Right lung (tissue), 5 donors: ENCODE results near the gene UACA. TPM values are rescaled to one million over a fixed set of nuclear protein-coding genes. Genes with fewer than 3 reads are reported as not detected.
"Not testable (repeated sequence)": the region's sequence is repeated elsewhere in the genome, so short reads cannot be mapped to it uniquely, and the experiment has no call there.

Experiments used
- DNase-seq, 2 donors: peaks; one replicate each; pipeline ENCODE4 v3.0.0-alpha.2; 2013
- polyA plus RNA-seq, 5 donors: library from polyadenylated mRNA; unstranded; fragments of 120-200 nt; gene quantifications; one replicate each; pipeline versions ENCODE4 v1.2.1 to v1.2.3, GENCODE V29; 2013; ENCODE audit warnings: inconsistent platforms in 1 of 5, low replicate concordance in 1 of 5; ENCODE audit not compliant: insufficient read length in 5 of 5, insufficient read depth in 1 of 5

The UACA gene
- polyA plus RNA-seq, 5 donors: 70.2 to 140 (median 126) TPM

DNA sequence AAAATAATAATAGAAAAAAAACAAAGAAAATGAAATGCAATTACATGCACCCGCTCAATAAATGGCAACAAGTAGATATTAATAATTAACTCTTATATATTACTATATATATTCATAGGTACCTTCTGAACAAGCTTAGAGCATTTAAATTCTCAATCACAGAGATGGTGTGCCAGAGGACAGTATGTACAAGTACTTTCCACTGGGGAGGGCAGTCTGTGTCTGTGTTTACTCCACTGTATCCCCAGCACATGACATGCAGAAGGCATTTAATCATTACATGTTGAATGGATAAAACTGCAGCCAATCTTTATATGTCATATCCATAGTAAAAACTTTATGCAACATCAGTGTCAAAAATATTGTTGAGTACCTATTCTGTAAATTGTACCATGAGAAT, 97.8 kb downstream of the UACA start:
- no peak for DNase-seq

DNA sequence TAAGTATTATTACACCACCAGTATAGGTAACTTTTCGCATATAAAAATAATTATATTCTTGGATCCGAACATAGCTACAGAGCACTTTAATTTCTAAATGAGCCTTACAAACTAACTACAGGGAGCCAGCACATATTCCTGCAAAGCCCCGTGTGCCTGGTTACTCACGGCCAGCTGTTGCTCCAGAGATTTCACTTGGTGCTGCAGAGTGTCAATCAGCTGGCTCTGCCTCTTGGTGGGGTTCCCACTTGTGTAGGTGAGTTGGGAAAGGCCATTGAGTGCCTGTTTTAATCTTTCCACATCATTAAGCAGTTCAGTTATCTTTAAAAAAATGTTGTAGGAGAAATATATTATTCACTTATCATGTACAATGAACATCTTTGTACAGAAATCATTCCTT, 98.9 kb downstream of the UACA start:
- DNase-seq: no peak

DNA sequence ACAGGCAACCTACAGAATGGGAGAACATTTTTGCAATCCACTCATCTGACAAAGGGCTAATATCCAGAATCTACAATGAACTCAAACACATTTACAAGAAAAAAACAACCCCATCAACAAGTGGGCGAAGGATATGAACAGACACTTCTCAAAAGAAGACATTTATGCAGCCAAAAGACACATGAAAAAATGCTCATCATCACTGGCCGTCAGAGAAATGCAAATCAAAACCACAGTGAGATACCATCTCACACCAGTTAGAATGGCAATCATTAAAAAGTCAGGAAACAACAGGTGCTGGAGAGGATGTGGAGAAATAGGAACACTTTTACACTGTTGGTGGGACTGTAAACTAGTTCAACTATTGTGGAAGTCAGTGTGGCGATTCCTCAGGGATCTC, 100.3 kb downstream of the UACA start:
- not testable (repeated sequence) for DNase-seq

DNA sequence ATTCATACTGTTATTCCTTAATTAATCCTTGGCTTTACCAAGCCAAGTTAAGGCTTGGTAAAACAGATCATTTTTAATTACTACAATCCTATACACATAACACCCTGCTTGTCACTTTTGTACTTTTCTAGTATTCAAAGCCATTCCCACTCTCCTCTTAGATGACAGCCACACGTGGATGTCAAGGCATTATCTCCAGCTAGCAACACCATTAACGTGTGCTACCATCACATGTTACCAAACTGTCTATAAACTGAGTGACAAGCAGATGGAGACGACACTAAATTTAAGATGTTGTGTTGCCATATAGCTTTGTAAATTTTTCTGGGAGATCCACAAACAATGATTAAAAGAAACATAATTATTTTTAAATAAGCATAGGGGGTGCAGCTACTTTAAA, 103.7 kb downstream of the UACA start:
- no peak for DNase-seq

DNA sequence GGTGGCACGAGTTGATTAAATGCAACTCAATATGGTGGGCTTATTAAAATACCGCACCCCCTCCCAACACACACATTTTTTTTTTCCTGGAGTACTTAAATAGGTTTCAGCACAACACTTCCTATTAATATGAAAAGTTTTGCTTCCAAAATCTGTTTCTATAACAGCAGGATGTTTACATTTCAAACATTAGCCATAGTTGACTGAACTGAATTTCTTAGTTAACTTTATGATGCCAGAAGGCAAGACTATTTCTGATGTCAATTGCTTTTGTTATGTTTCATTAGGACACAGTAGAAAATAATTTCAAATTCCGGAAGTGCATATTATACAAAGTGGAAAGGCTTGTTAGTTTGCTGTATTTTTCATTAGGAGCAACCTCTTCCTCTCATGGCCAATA, 104.7 kb downstream of the UACA start:
- DNase-seq: peak; percentile 39 to 49

DNA sequence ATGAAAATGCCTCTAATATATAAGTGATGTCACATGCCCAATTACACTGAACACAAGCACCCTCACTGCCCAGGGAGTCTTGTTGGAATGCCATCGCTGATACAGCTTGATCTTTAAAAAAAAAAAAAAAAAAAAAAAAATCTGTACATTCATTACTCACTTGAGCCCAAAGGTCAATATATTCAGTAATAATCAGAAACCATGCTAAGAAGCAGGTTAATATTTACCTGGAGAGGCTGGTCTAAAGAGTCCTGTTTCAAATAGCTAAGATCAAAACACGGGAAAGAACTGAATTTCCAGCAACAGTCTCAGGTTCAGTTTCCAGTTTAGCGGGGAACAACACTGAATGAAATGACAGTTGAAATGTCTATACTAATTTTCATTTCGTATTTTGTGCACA, 109.9 kb downstream of the UACA start:
- DNase-seq: no peak

DNA sequence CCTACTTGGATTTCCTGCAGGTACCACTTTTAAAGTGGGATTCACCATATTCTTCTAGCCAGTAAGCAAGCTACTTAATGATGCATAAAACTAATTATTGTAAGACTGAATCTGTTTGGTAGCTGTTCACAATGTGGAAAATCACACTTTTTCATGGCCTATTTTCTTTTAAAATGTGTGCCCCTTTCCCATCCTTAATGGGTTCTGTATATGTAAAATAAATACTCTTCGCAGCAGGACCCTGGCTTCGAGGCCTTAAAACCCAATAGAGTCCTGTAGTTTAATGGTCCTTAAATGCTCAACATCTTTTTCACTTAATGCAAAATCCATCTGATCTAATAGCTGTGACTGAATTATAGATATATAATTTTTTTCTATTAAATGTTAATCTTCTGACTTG, 111.0 kb downstream of the UACA start:
- DNase-seq: no peak

DNA sequence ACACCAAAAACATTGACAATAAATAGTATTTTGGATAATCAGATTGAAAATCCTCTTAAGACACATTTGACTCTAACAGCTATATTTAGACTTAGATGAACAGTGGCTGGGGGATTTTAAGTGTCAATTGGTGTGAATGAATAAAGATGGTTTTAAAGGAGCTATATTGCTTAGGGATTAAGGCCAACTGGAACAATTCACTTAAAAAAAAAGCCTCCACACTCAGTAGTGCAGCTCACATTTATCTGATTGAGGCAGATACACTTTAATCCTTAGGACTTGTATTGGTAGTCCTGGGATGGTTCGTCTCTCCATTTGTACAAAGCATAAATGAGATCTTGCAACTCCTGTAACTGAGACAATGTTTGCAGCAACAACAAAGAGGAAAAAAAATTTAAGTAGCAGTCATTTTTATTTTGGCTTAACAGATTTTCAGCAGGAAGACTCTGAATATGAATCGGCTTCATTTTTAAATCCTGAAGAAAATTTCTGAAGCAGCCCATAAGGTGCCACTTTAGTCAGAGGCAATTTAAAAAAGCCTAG, 112.0 kb downstream of the UACA start:
- DNase-seq: no peak

DNA sequence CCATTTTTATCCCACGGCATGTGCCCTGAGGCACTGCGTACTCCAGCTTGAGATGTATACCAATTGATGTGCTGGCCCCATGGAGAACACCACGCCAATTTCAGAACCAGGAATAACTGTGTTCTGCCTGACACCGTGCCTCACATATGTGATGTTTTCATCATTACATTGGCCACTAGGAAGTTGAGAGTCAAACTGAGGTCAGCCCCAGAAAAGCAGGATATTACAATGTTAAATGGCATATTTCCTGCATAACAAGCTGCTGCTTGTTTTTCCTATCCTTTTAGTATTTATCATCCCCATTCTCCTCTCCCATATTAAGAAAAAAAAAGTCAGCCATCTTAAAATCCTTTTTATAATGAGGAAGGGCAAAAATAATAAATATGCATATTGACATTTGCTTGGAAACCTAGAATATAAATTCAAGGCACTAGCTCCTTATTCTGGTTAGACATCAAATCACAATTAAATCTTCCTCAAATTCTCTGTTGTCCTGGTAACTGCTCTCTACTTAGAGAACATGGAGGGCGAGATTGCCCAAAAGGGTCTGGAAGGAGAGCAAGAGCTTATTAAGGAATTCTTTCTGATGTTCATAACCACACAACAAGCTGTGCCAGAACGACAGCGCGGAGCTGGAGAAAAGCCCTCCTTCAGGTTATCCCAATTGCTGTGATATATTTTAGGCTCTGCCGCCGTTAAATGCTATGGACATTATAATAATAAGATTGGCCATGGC, 112.6 kb downstream of the UACA start:
- DNase-seq: no peak

DNA sequence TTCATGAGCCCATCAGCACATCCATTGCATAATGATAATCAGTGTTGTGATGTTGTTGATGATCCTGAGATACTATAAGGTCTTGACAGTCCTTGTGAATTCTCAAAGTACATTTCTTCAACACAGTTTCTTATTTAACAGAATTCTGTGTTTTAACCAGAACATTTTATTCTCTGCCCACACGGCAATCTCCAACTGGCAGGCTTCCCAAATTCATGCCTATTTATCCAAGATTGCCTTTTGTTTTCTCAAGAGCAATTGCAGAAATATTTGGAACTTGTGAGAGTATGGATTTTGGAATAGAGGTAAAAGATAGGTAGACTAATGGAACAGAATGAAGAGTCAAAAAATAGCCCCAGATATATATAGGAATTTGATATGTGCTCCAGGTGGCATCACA, 116.0 kb downstream of the UACA start:
- no peak for DNase-seq

DNA sequence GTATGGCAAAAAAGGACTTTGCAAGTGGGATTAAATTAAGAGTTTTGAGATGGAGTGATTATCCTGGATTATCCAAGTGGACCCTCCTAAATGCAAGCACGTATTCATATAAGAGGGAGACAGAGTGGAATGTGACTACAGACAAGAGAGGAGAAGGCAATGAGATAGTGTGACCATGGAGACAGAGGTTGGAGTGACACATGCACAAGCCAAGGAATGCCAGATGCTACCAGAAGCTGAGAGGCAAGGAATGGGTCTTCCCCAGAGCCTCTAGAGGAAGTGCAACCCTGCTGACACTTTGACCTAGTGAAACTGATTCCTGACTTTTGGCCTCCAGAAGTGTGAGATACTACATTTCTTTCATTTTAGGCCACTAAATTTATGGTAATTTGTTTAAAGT, 117.2 kb downstream of the UACA start:
- DNase-seq: no peak

DNA sequence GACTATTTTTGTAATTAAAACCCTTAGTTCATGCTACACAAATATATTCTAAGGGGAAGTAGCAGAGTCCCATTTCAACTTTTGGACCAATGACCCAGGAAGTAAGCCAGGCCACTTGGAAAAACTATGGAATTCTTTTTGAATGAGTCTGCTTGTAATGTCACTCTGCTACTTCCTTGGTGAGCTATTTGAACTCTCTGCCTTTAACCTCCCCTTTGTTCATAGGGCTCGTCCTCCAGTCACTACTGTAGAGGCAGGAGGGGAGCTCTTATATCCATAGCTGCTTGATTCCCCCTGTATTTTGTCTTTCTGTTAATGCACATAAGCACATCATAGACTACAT, 119.6 kb downstream of the UACA start:
- DNase-seq: no peak

DNA sequence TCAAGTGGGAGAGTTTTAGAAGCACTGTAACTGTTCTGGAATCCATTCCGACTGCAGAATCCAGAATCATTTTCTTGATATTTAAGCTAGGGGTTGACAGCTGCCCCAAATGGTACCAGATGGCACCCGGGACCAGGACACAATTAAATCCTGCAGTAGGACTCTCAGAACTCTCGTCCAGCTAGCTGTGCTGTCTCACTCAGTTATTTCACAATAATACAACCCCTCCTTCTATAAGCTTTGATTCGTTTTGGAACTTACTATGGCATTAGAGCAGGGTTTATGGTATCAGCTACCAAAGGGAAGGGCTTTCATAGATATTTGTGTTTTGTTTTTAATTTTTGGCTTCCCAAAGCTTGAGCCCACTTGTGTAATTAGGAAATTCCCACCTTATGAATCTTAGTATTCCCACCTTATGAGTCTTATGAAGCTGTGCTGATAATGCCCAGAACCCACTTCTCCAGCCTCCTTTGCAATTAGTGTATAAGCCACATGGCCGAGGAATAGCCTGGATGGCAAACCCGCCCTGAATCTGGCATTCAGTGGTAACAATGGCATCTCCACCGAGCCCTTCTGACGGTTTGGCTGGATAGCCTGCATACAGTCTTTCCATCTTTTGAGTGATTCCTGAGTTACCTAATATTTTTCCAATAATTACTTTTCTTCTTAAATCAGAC, 120.1 kb downstream of the UACA start:
- DNase-seq: no peak

DNA sequence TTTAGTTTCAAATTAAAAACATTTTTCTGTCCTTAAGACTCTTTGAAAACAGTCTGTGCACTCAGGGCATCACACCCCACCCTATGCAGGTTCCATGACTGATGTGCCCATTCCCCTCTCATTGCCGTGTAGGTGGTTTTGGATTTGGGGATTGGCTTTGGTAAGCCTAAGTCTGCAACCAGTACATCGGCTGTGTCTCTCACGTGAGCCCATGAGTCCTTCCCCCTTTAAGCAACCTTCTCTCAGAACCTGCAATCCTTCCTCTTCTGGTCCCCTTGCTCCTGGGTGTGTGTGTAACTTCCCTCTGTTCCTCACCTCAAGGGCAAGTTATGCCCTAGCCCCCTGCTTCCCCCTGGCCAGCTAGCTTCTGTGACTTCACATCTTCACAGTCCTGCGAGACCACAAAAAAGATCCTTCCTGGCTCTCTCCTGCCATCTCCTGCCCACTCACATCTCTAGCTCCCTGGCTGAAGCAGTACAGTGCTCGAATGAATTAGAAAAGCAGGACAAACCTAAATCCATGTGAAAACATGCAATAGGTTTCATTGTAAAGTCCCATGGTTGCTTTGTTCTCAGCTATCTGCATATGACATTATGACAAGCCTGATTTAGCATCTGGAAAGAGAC, 126.7 kb downstream of the UACA start:
- DNase-seq: peak; percentile 37 to 49

DNA sequence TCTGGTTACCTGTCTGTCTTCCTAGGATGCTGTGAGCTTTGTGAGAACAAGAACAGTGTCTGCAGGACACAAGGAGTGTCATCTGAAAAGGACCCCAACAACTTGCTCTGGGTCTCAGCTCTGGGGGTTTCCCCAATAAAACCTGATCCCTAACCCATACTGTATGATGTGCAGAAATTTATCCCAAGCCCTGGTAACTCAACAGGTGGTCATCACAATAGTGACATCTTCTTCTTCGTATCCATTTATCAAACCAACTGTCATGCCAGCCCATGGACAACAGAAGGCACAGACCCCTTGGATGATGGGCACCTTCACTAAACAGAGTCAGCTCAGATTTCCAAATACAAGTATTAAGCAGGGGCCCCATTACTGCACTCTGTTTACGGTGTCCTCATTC, 127.5 kb downstream of the UACA start:
- DNase-seq: no peak

DNA sequence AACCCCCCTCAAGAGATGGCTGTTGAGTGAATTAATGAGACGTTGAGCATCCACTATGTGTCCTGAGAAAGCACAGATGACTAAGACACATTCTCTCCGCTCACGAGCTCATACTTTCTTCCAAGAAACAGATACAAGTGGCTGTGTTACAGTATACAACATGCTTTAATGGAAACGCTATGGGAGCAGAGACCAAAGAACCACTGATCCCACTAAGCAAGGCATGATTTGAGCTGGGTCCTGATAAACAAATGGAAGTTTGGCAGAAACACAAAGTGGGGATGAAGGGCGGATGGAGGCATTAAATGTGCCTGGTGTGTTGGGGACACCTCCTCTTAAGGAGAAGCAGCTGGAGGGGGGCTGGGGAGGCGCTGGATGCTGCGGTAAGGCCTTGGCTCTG, 129.4 kb downstream of the UACA start:
- DNase-seq: no peak

DNA sequence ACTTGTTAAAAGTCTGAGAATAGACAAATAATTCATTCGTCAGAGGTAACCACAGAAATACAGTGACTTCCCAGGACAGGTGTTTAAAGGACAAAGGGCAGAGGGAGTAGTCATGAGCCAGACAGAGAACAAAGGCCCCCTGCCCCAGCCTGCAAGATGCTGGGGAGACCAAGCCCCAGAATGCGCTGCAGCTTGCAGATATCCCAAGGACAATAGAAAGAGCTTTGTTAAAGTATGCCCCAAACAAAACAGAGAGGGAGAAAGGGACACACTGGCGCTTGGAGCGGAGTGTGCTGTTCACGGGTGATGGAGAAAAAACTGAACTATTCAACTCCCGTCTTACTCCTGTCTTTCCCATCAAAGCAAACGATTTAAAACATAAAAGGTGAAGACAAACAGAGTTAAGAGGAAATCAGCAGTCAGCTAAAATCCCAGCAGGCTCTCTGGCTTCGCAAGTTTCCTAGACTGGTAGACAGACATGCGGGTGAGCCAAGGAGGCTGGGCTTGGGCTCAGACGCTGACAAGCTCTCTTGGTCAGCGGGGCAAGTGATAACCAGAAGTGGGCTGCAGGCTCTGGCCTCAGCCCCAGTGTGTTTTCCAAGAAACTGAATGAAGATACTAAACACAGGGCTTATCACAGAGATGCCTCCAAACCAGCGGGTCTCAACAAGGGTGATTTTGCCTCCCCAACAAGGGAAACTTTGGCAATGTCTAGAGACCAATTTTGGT, 130.1 kb downstream of the UACA start:
- DNase-seq: no peak

DNA sequence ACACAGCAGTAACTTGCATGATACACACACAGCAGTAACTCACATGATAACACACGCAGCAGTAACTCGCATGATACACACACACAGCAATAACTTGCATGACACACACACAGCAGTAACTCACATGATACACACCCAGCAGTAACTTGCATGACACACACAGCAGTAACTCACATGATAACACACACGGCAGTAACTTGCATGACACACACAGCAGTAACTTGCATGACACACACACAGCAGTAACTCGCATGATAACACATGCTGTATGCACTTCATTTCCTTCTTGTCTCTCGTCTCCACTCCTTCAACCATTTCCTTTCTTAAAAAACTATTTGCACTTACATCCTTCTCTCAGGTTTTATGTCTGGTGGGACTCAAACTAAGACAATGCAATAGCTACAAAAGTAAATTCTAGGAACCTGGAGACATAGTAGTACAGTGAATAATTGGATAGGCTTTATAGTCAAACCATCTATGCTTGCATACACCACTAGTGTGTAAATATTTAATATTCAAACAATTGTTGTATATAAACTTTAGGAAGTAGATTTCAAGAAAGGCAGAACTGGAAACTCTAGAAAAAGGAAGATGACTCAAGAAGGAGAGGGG, 130.8 kb downstream of the UACA start:
- no peak for DNase-seq

DNA sequence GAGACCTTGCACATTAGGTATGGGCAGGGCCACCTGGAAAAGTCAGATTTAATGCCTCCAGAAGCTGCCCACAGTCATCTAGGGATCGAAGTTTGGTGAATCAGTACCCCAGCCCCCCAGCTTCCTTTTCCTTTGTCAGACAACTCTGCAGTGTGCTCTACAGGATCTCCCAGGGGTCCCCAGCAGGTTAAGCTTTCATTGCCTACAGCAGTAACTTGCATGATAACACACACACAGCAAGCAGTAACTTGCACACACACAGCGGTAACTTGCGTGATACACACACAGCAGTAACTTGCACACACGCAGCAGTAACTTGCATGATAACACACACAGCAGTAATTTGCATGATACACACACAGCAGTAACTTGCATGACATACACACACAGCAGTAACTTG, 131.3 kb downstream of the UACA start:
- DNase-seq: no peak

DNA sequence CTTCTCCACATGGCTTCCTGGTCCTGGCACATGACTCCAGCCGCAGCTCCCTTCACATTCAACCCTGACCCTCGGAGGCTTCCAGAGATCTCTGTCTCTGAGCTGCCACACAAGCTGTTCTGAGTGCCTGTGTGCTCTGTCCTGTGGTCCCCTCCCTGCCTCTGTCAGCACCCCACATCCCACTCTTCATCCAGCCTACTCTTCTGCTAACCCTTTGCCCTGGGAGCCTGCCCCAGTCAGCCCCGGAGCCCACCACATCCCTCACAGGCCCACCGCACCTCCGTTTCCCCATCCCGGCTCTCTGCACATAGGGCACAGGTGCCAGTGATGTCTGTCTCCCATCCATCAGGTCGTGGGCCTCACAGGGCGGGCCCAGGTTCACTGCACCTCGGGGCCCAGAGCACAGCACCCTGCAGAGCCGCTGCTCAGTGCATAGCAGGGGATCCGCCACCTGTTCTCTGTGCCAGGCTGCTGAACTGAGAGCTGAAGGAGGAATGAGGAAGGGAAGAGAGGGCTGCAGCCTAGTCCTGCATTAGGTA, 133.6 kb downstream of the UACA start:
- no peak for DNase-seq

DNA sequence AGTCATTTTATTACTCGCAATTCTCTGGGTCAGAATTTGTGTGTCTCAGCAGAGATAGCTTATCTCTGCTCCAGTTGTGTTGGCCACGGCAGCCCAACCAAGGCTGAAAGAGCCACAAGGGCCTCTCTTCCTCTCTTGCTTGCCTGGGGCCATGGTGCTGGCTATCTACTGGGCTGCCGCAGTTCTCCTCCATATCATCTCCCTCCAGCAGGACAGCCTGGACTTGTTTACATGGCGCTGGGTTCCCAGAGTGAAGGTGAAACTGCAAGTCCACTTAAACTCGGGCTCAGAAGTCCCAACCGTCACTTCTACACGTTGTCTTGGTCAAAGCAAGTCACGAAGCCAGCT, 134.8 kb downstream of the UACA start:
- DNase-seq: no peak
